Measurements from ENCODE around the gene CCDC92B.

- no peak for TF ChIP-seq CTCF (conservative IDR thresholded peaks at IDR 0.05; ENCODE audit: low read depth, low read length)
- no peak for TF ChIP-seq EZH2 (IDR thresholded peaks at IDR 0.05; ENCODE audit: borderline replicate concordance, low read depth, low read length, poor library complexity, severe bottlenecking)
Observed at GRCh38 chr17:2694381-2695242, 54.8 kb downstream of the CCDC92B start.
